Stimulated activated CD8-positive, alpha-beta memory T cell treated with anti-CD3 and anti-CD28 coated beads, Interleukin-2, amount 100 ng/mL, for 1 hour (primary cell): ENCODE measurements around the gene KLHL9.
"Not testable (repeated sequence)": the region's sequence is repeated elsewhere in the genome, so short reads cannot be mapped to it uniquely, and the experiment has no call there.

Experiments
- DNase-seq, 2 donors: peaks; one replicate each; pipeline ENCODE4 v3.0.0-alpha.2; 2020; ENCODE audit warnings: low read depth in 2 of 2

KLHL9 gene, protein sequence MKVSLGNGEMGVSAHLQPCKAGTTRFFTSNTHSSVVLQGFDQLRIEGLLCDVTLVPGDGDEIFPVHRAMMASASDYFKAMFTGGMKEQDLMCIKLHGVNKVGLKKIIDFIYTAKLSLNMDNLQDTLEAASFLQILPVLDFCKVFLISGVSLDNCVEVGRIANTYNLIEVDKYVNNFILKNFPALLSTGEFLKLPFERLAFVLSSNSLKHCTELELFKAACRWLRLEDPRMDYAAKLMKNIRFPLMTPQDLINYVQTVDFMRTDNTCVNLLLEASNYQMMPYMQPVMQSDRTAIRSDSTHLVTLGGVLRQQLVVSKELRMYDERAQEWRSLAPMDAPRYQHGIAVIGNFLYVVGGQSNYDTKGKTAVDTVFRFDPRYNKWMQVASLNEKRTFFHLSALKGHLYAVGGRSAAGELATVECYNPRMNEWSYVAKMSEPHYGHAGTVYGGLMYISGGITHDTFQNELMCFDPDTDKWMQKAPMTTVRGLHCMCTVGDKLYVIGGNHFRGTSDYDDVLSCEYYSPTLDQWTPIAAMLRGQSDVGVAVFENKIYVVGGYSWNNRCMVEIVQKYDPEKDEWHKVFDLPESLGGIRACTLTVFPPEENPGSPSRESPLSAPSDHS

GRCh38 chr9:21334701-21335632, at the start of gene KLHL9:
Gene KLHL9, minus strand, starts transcription at chr9:21335404. Its CDS starts 545 bp downstream, at chr9:21334859.
- DNase-seq, result peak; percentile 57 to 77

DNA sequence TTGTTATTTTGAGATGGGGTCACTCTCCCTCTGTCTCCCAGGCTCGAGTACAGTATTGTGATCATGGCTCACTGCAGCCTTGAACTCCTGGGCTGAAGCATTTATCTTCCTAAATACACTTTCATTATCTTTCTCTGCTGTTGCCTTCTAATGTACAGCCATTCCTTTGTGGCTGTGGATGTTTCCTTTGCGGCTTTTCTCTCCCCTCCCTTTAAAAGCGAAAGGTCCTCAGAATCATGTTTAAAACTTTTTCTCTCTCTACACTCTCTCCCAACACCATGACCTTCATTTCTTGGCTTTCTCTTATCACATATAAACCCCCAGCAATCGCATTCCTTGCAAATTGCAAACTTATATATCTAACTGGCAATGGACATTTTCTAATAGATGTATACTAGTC, 48.4 kb upstream of the KLHL9 start:
- no peak for DNase-seq

DNA sequence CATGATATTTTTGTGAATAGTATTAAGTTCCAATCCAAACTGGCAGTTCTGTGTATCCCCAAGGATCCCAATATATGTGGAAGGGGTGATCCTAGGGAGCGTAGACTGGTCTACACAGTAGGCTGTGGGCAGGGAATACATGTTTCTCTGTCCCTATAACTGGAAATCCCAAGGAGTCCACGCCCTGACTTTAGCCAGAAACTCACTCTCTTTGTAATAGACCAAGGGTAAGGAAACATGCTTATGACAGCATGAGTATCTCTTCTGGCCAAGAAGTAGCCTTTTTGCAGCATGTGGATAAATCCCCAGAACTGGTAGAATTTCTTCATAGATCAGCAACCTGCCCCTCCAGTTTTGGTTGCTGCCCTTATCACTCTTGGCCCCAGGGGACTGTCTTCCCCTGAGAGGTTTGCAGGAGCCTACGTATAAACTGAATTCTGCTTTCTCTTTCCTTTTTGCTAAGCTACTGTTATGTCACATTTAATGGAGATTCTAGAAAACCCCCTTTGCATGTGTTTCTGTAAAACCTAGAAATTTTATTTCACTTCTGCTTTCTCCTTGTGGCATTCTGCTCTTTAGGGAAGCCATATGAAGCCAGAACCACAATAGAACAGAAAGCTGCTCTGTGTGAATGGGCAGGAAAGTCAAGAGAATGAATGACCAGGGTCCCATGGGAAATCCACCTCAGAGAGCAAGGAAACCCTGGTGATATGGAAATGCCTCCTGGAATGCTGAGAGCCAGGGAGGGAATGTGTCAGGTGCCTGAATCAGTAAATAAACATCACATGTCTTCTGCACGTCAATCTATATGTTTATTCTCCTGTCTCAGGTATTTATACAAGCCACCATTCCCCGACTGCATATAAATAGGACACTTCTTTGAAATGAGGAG, 46.5 kb upstream of the KLHL9 start:
- DNase-seq, result no peak

DNA sequence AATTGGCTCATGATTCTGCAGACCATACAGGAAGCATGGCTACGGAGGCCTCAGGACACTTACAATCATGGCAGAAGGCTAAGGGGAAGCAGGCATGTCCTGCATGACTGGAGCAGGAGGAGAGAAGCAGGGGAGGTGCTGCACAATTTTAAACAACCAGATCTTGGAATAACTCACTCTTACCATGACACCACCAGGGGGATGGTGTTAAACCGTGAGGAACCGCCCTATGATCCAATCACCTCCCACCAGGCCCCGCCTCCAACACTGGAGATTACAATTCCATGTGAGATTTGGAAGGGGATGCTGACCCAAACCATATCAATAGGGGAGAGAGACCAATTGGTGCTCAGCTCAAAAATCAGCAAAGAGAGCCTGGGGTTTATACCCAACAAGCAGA, 36.3 kb upstream of the KLHL9 start:
- DNase-seq, result not testable (repeated sequence)

DNA sequence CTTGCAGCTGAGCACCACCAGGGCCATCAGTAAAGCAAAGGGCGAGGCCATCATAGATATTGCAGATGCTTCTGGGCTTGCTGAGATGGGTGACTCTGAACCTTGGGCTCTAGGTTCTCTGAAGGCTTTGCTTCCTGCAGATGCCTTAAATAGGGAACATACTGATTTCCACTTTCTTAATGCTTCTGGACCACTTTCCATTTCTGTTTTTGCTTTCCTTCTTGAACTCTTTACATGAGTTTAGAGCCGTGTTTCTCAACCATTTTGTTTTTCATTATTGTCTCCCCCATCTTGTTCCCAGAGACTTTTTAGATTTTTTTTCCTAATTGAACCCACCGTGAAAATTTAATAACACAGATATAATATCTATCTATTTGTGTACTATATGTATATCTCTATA, 32.8 kb upstream of the KLHL9 start, which contains the start of gene IFNA13:
Gene IFNA13 (minus strand): TSS at position 101 of the 400 bp plus-strand sequence. CDS start 47 bp downstream, at position 54.
- no peak for DNase-seq

- DNase-seq, result not testable (repeated sequence)
Observed at GRCh38 chr9:21367169-21367568, 32.0 kb upstream of the KLHL9 start.

GRCh38 chr9:21362287-21362686, 27.1 kb upstream of the KLHL9 start:
- no peak for DNase-seq

DNA sequence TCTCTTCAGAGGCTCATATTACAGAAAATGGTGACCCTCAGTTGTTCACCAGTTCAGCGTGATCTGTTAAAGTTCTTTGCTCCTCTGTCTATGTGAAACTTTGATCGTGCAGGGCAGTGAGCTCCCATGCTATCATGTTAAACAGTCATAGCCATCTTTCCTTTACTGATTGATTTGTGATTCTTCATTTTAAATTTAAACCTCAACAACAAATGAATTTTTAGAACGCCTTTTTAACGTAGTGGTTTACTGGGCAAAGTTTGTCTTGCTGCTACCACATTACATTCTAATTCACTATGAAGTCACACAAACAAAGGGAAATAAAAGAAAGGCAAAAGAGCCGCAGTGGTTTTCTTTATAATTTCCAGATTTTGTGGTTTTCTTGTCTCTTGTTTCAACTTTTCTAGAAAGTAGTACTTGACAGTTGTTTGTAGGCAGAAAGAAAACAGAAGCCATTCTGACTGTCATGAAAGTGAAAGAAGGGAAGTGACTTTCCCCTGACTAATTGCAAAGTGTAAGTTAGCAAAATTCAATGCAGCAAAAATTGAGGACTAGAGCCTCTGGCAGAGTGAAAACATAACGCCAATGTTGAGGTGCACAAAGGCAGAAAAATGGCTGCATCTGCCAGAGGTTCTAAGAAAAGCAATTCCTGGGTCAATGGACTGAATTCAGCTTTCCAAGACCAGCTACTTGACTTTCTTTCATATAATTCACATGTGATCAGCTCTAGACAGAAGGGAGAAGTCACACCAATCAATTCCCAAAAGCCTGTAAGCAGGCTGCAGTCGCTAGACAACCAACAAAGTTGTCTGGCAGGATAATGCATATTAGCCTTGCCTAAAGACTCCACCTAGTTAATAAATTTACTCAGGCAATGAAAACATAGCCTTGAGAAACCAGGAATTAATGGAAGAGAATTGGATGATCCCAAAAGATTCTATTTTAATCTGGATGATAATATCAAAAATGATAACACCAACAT, 22.6 kb upstream of the KLHL9 start:
- no peak for DNase-seq

GRCh38 chr9:21350787-21351186, 15.6 kb upstream of the KLHL9 start, which contains the start of gene IFNA6:
Gene IFNA6, minus strand, starts transcription at chr9:21350887. Its CDS starts 0 bp downstream, at chr9:21350887.
- DNase-seq, result no peak

- DNase-seq, result no peak
Observed at GRCh38 chr9:21348430-21348970, 13.3 kb upstream of the KLHL9 start.

- DNase-seq, result no peak
Observed at GRCh38 chr9:21340735-21341134, 5.5 kb upstream of the KLHL9 start.

GRCh38 chr9:21336457-21336856, 1.3 kb upstream of the KLHL9 start:
- DNase-seq, result no peak

DNA sequence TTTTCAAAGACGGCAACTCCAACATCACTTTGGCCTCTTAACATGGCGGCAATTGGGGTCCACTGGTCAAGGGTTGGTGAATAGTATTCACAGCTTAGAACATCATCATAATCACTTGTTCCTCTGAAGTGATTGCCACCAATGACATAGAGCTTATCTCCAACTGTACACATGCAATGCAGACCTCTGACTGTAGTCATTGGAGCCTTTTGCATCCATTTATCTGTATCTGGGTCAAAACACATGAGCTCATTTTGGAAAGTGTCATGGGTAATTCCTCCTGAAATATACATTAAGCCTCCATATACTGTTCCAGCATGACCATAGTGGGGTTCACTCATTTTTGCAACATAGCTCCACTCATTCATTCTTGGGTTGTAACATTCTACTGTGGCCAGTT, 2.0 kb downstream of the KLHL9 start:
- DNase-seq, result no peak

- DNase-seq, result no peak
Observed at GRCh38 chr9:21331676-21332402, 3.4 kb downstream of the KLHL9 start.

- DNase-seq, result no peak
Observed at GRCh38 chr9:21326526-21327139, 8.6 kb downstream of the KLHL9 start.

- no peak for DNase-seq
Observed at GRCh38 chr9:21324047-21324446, 11.2 kb downstream of the KLHL9 start.

- no peak for DNase-seq
Observed at GRCh38 chr9:21322911-21323461, 12.2 kb downstream of the KLHL9 start.

GRCh38 chr9:21320465-21320864, 14.7 kb downstream of the KLHL9 start:
- DNase-seq, result no peak
